HG03045 (cell line): ENCODE measurements around the gene NR5A1.

Experiments
- ATAC-seq: cut with Tn5 transposase; IDR thresholded peaks from one replicate; pipeline ENCODE4 v1.9.1; 2021; ENCODE audit warnings: mild to moderate bottlenecking, moderate library complexity; ENCODE audit not compliant: unreplicated experiment

NR5A1 gene

GRCh38 chr9:124500028-124500795, 7.0 kb downstream of the NR5A1 start:
- no peak for ATAC-seq

- ATAC-seq, result no peak
These were observed 8.0 kb downstream of the NR5A1 start for GRCh38 chr9:124499216-124499615.

GRCh38 chr9:124498499-124499146, 8.6 kb downstream of the NR5A1 start:
- ATAC-seq, result no peak

GRCh38 chr9:124498040-124498439, 9.2 kb downstream of the NR5A1 start:
- no peak for ATAC-seq

GRCh38 chr9:124497441-124497840, 9.8 kb downstream of the NR5A1 start:
- ATAC-seq, result no peak

GRCh38 chr9:124496463-124496862, 10.7 kb downstream of the NR5A1 start:
- no peak for ATAC-seq

GRCh38 chr9:124496075-124496449, 11.1 kb downstream of the NR5A1 start:
- no peak for ATAC-seq

GRCh38 chr9:124495126-124496074, 11.8 kb downstream of the NR5A1 start:
- ATAC-seq, result no peak

GRCh38 chr9:124493794-124494479, 13.3 kb downstream of the NR5A1 start:
- peak; percentile 67 for ATAC-seq

GRCh38 chr9:124493218-124493617, 14.0 kb downstream of the NR5A1 start:
- no peak for ATAC-seq

GRCh38 chr9:124492818-124493217, 14.4 kb downstream of the NR5A1 start:
- no peak for ATAC-seq

- ATAC-seq, result no peak
These were observed 15.9 kb downstream of the NR5A1 start for GRCh38 chr9:124491049-124491975.

- ATAC-seq, result no peak
These were observed 17.2 kb downstream of the NR5A1 start for GRCh38 chr9:124490004-124490403.

GRCh38 chr9:124489222-124489621, 18.0 kb downstream of the NR5A1 start:
- ATAC-seq, result no peak

- no peak for ATAC-seq
These were observed 18.5 kb downstream of the NR5A1 start for GRCh38 chr9:124488641-124489210.

GRCh38 chr9:124487260-124488182, 19.7 kb downstream of the NR5A1 start:
- no peak for ATAC-seq

- no peak for ATAC-seq
These were observed 20.4 kb downstream of the NR5A1 start for GRCh38 chr9:124486778-124487259.

GRCh38 chr9:124485936-124486335, 21.3 kb downstream of the NR5A1 start:
- no peak for ATAC-seq
